HL-60 (cell line): ENCODE results near the gene TASP1.
"Not testable (repeated sequence)": the region's sequence is repeated elsewhere in the genome, so short reads cannot be mapped to it uniquely, and the experiment has no call there.

Experiments
- CTCF ChIP-seq: IDR thresholded peaks from one replicate; pipeline ENCODE4 v1.5.1; 2011; ENCODE audit warnings: low read length, control low read depth, inconsistent platforms; ENCODE audit not compliant: insufficient read depth
- GABPA ChIP-seq: IDR thresholded peaks from 2 replicates; pipeline ENCODE4 v1.6.1; 2012; ENCODE audit warnings: low read depth
- POLR2AphosphoS5 ChIP-seq: IDR thresholded peaks from 2 replicates; pipeline ENCODE4 v1.6.1; 2012; ENCODE audit warnings: low read depth
- REST ChIP-seq: IDR thresholded peaks from 2 replicates; pipeline ENCODE4 v1.6.1; 2012; ENCODE audit warnings: low read depth; ENCODE audit not compliant: insufficient replicate concordance
- SPI1 ChIP-seq: IDR thresholded peaks from 2 replicates; pipeline ENCODE4 v1.6.1; 2012; ENCODE audit warnings: low read depth, mild to moderate bottlenecking, borderline replicate concordance

- TF ChIP-seq REST, CTCF, POLR2AphosphoS5, GABPA, SPI1: not testable (repeated sequence)
Measured at GRCh38 chr20:13617585-13617984, 21.1 kb downstream of the TASP1 start.
